GM15510 (cell line): ENCODE results near the gene DNMT3A.

Source experiments
- POLR2A ChIP-seq: IDR thresholded peaks from 3 replicates; pipeline ENCODE4 v1.6.1; 2011; ENCODE audit warnings: borderline replicate concordance; ENCODE audit not compliant: insufficient read length; ENCODE audit errors: extremely low read depth

Gene DNMT3A

DNA sequence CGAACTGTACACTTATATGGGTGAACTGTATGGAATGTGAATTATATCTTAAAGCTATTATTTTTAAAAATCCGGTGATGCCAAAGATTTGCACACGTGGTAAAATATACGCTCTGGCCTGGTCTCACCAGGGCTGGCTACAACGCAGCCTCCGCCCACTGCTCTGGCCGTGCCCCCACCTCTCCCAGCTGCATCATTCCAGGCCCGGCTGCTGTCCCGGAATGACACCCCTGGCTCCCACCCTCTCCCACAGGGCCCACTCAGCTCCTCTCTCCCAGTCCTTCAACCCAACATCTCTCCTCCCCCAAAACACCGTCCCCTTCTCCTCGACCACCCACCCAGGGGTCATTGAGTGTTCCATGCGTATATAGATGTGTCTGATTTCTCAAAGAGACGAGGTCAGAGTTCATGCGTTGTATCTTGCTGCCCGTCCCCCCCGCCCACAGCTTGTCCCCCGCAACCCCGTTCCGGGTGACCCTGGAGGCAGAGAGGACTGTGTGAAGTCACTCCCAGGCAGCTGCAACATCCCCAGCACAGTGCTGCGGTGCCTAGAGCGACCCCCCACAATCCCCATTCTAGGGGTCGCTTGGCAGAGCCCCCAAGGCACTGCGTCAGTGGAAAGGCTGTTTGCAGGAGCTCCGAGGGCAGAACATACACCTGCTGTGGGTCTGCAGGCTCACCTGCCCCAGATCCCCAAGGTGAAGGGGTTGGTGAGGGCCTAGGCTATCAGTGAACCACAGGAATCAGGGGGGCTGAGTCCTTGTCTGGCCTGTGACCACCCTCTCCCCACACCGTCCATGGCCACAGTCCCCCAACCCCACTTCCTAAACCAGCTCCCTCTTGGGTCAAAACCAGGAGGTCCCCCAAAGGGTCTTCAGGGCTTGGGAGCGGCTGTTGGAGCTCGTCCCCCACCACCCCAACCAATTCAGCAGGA lies 13.3 kb downstream of the DNMT3A start:
- no peak for TF ChIP-seq POLR2A

DNA sequence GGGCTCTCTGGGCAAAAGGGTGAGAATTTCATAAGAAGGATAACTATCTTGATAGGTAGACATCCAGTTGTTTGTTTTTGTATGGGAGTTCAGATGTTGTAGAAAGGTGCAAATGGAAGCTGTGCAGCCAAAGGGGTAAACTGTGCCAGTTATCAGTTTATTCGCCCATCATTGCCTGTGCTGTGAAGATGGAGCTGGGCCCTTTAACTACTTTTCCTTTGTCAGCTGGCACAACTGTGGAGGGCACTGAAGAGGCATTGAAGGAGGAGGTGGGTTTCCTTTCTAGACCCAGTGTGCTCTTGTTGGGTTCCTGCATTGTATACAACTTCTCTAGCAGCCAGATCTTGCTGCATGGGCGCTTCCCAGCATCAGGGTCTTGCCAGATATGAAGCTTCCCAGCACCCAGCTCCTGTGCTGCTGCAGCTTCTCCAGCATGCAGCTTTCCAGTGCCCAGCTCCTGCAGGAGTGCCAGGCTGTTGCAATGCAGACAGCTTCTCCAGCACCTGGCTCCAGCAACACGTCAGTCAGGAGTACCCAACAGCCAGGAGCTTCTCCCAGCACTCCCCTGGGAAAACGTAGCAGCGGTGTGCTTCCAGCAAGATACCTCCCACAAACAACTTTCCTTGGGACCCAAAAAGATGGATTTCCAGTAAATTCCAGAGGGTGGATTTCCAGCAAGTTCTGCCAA lies 15.3 kb downstream of the DNMT3A start:
- no peak for TF ChIP-seq POLR2A

DNA sequence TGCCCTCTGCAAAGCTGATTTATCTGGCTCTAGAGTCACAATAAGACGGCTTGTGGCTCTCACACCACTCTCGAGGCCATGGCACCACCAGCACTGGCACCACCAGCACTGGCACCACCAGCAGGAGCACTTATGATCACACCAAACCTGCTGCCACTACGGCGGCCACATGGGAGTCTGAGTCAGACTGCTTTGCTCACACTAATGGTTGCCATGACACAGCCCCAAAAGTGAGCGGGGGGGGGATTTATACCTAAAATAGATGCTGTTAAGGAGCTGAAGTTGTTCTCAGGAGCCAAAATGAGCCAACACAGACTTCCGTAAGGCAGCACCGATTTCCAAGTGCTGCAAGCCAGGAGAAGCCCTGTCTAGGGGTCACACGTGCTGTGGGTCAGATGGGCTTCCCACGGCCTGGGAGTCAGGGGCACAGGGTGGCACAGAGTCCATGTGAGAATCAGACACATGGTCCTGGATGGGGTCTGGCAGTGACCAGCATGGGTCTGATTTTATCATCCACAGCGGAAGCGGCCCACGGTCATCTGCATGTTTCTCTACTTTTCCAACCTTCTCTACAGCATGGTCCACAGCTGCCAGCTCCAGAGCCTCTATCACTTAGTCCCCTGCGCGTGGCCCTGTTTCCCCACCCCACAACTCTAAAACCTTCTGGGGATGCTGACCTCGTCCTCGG lies 16.7 kb downstream of the DNMT3A start:
- TF ChIP-seq POLR2A: no peak

DNA sequence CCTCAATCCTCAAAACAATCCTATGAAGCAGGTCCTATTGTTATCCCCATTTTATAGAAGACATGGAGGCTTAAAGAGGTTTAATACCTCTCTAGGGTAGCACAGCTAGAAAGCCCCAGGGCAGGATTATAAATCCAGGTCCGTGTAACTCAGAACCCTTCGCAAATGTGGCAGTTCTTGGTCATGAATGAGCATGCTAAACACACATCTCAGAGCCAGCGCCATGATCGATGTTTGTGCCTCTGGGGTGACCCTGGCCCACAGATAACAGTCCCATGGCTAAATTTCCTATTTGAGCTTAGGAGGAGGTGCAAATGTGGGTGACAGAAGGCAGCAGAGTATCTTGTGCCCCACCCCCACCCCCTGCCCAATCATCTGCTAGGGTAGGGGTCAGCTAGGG lies 17.5 kb downstream of the DNMT3A start:
- TF ChIP-seq POLR2A: no peak

DNA sequence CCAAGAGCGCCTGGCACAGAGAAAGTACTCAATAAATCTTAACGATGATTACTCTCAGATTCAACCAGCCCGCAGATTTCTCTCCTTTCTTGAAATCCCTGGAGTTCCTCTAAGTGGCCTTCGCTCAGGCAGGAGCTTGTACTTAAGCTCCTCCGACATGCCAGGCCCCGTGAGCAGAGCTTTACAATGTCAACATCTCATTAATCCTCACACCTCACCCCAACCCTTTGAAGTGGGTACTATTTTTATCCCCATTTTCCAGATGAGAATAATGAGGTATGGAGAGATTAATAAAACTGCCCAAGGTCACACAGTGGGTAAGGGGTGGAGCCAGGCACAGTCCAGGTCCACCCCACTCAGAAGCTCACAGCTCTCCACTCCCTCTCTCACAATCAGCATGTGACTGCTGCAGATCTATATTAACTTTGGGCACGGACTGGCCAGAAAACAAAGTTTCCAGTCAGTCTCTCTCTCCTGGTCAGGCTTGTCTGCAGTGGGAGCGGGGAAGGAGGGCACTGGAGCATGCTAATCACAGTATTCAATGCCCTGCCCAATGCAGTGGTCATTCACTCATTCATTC lies 18.0 kb downstream of the DNMT3A start:
- TF ChIP-seq POLR2A: no peak

DNA sequence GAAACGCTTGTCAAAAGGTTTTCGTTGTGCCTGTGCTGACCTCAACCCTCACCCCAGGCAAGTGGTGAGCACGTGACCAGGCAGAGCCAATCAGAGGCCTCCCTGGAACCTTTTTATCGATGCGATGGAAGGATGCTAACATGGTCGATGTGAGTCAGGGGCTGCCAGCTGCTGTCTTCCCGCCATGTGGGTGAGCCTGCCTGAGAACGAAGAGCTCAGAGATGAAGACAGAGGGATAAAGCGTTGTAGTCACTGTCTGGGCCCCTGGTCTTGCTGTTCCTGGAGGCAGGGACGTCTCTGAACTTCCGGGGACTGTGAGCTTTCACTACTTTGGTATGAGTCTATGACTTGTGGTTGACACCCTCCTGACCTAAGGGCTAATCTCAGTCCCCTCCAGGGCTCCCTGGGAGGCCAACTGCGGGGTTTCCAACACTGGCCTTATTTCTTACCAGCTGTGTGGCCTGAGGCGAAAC lies 18.6 kb downstream of the DNMT3A start:
- TF ChIP-seq POLR2A: no peak

DNA sequence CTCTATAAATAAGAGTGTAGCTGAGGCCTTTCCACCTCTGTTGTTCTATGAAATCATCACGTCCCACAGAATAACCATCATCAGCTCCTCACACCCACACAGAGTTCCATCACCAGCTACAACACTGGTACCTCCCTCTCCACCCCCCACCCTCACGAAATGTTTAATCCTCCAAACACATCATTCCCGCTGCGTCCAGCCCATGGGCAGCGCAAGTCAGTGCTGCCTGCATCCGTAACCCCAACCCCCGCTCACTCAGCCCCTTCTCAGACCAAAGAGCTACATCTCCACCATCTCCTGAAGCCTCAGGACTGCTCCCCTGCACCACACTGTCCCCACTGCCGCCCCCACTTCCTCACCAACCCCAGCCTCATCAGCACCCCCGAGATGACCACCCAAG lies 19.4 kb downstream of the DNMT3A start:
- no peak for TF ChIP-seq POLR2A

DNA sequence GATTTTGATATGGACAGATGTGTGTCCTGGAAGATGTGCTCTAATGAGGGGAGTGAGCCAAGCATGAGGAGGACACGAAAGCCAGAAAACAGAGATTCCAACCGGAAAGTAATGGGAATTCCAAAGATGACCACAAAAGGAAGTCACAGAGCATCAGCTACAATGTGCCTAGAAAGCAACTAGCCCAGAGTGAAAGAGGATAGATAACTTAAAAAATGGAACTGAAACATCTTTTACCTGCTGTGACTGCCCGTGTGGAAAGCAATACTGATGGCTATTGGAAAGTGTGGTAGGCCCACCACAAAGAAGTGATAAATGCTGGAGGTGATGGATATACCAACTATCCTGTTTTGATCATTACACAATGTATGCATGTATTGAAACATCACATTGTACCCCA lies 21.6 kb downstream of the DNMT3A start:
- no peak for TF ChIP-seq POLR2A

DNA sequence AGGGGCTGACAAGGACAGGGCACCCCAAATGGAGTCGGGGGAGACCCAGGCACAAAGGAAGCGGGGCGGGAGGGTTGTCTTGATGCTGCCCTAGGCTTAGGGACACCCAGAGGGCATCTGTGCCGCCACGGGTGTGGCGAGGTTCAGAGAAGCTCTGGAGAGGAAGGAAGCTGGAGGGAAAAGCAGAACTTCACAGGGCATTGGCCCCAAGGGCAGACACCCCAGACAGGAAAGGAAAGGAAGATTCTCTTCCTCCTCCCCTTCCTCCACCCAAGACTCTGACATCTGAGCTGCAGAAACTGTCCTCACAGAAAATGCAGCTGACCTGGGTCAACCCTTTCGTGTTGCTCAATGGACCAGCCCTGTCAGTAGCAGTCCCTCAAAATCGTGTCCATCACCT lies 25.6 kb downstream of the DNMT3A start:
- TF ChIP-seq POLR2A: no peak

DNA sequence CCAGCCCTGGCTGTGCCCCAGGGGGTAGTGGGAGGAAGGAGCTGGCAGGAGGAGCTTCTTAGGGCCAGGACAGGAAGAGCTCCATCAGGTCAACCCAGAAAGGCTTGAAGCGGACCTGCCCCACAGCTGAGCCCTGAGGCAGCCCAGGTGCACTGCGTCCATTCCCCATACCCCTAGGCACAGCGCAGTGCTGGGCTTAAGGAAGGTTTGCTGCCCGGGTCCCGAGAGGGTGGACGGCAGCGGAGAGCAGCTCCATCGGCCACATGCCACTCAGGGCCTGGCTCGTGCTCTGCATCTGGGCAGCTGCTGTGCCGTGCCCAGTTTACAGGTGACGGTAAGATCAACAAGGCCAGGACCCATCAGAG lies 26.4 kb downstream of the DNMT3A start:
- no peak for TF ChIP-seq POLR2A

DNA sequence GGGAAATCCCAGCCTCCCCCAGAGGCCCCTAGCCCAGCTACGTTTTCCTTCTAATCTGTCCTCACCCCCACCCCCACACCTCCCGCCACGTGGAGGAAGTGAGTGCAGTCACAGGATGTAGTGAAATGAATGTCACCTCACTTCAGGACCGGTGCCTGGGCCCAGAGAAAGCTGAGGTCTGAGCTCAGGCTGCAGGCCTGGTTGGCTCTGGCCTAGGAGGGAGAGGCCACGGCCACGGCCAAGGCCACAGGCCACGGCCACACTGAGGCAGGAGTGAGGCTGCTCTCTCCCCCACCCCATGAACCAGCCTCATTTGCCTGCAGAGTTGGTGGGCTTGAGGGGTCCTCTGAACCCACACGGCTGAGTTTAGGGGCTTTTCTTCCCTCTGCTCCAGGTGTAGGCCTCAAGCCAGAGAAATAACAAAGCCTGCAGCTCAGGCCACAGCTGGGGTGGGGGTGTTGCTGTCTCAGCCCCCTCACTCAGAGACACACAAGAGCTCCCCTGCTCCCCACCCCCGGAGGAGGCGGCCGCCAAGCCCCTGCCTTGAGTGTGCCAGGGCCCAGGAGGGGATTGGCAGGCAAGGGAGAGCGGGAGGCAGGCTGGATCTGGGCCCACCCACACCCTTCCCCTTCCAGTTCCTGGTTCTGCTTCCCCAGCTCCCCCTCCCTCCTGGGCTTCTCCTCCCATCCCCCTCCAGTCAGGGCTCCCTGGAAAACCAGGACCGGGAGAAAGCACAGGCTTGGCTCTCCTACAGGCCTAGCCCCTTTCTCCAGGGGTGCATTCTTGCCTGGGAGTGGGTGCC lies 27.0 kb downstream of the DNMT3A start:
- peak; percentile 39 for TF ChIP-seq POLR2A

DNA sequence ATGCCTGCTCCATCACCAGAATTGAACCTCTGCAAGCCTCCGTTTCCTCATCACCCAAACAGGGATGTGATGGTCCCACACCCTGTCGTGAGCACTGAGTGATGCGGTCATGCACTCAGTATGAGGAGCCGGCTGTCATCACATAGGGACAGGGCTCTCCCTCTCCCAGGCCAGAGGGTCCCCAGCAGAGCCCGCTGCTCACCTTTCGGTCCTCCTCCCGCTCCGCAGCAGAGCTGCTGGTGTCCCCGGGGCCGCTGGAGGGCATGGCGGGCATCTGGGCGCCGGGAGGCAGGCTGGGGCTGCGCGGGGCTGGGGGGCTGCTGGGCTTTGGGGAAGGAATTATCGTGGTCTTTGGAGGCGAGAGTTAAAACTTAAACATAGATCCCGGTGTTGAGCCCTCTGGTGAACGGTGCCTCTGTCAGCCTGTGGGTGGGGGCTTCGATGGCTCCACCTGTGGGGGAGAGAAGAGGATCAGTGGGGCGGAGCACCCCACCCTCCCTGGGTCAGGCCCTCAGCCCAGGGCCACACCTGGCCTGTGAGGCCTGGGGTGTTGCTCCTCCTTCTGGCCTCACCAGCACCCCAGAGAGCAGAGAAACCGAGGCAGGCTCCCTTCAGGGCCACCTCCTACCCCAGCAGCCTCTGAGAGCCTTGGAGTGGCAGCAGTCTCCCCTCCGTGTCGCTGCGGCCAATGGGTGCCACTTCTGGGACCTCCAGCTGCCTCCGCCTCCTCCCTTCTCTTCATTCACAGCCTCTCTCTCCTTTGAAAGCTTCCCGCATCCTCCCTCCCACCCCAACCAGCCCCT lies 27.8 kb downstream of the DNMT3A start:
- no peak for TF ChIP-seq POLR2A

DNA sequence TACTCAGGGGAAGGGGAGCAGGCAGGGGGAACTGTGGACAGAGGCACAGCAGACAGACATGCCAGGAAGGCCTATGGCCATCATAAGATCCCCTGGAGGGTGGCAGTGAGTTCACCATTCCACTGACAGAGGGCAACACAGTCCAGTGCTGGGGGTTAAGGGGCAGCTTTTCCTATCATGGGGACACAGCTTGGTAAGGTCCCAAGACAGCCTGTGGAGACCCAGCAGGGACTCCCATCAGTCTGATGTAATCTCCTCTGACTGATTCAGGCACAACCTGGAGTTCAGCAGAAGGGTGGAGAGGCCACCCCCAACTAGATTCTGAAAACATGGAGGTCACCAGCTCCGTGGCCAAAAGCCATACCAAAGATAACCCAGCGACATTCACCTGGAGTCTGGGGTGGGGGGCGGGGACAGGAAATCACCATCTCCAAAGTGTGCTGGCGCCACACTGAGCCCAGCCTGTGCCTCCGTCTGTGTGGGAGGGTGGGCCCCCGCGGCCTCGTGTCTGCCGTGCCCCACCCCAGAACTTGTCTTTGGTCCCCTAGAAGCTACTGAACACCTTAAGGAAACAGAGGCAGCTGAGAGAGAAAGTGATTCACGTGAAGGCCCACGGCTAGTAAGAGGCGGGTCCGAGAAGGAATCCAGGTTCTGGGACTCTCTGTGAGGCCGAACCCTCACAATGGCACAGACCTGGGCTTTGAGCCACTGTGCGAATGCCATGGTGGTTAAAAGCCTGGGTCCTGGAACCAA lies 28.6 kb downstream of the DNMT3A start:
- TF ChIP-seq POLR2A: no peak
